ENCODE data around the gene TOM1. TPM values are rescaled to one million over a fixed set of nuclear protein-coding genes. Genes with fewer than 3 reads are reported as not detected.

The TOM1 gene
- polyA plus RNA-seq, 1 of the 3 experiments (the other 2 are of a cell fraction), result 26.9 TPM

GRCh38 chr22:35333220-35333619, 33.5 kb downstream of the TOM1 start:
- no peak overlapping the region for H2AFZ ChIP-seq (ENCODE audit: low read depth)
- no peaks in the 10 kb centered on the region for H3K79me2 ChIP-seq (ENCODE audit: insufficient read depth)
- H3K4me1 ChIP-seq (ENCODE audit: control insufficient read depth in 1 of 2, insufficient read depth in 2 of 2, low read depth in 1 of 2, low read length in 1 of 2), result peaks cover 5 to 22% of the 10 kb centered on the region in 2 experiments; a peak in 2 of 4 replicates
- no peak for DNase-seq
- H3K27ac ChIP-seq (ENCODE audit: low read depth in 2 of 2, low read length in 1 of 2), result no peak overlapping the region
- POLR2A ChIA-PET, result no interaction called here
- H3K4me3 ChIP-seq (ENCODE audit: low read depth in 2 of 2, low read length in 1 of 2), result no peak overlapping the region
- CTCF ChIA-PET, result interaction anchor here (1.9 kb wide), 1 partner anchor 17 kb away, joined by 4 read pairs; no protein-coding TSS in a partner anchor
- peaks cover 14 to 28% of the 10 kb centered on the region in 2 experiments for H3K36me3 ChIP-seq (replicated peaks in 1 of 2; ENCODE audit: control insufficient read depth in 1 of 2, insufficient read depth in 2 of 2, low read length in 1 of 2)
- H3K9ac ChIP-seq, result no peak overlapping the region
- WGBS (ENCODE audit: low lambda C conversion rate), result 100% methylated on average over 6 of the region's 7 CpGs
- no peaks in the 10 kb centered on the region for H3K27me3 ChIP-seq (ENCODE audit: insufficient read depth)
- peaks cover 6% of the 10 kb centered on the region for H3F3A ChIP-seq (replicated peaks; ENCODE audit: insufficient read depth)
- no peaks in the 10 kb centered on the region for H4K20me1 ChIP-seq (ENCODE audit: insufficient read depth)
- no peaks in the 10 kb centered on the region for H3K9me2 ChIP-seq
- TF ChIP-seq GABPA (IDR thresholded peaks at IDR 0.05; ENCODE audit: low read depth) (no peak), CTCF (IDR thresholded peaks at IDR 0.05) (no peak), SMC3 (IDR thresholded peaks at IDR 0.05; ENCODE audit: low read depth, low read length) (no peak), RAD21 (IDR thresholded peaks at IDR 0.05; ENCODE audit: low read length) (no peak)
- TF ChIP-seq, protein P1, sequence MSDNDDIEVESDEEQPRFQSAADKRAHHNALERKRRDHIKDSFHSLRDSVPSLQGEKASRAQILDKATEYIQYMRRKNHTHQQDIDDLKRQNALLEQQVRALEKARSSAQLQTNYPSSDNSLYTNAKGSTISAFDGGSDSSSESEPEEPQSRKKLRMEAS (IDR thresholded peaks at IDR 0.05; ENCODE audit: low read depth), result no peak
- H3K9me3 ChIP-seq, result no peaks in the 10 kb centered on the region
- no peak overlapping the region for H3K4me2 ChIP-seq

DNA sequence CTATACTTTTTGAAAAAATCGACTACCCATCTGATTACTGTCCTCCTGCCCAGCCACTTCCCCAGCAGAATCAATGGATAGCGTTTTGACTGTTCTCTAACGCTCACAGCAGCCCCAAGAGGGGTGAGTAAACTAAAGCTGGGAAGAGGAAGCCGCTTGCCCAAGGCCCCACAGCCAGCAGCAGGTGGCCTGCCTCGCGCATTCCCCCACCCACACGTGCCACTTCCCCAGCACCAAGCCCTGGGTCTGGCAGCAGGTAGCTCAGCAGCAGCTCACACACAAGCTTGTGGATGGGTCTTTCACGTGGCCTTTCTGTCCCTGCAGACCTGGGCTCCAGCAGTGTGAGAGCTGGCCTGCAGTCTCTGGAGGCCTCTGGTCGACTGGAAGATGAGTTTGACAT, 34.3 kb downstream of the TOM1 start:
- POLR2A ChIA-PET, result no interaction called here
- peaks cover 5 to 22% of the 10 kb centered on the region in 2 experiments; a peak in 2 of 4 replicates for H3K4me1 ChIP-seq (ENCODE audit: control insufficient read depth in 1 of 2, insufficient read depth in 2 of 2, low read depth in 1 of 2, low read length in 1 of 2)

More for the DNA sequence above, 34.3 kb downstream of the TOM1 start:
- Histone ChIP-seq H3K9ac (no peak overlapping the region), H3K9me2 (no peaks in the 10 kb centered on the region), H3K36me3 (replicated peaks in 1 of 2; ENCODE audit: control insufficient read depth in 1 of 2, insufficient read depth in 2 of 2, low read length in 1 of 2) (peaks cover 10 to 23% of the 10 kb centered on the region in 2 experiments), H3K4me3 (ENCODE audit: low read depth in 2 of 2, low read length in 1 of 2) (no peak overlapping the region), H3K79me2 (ENCODE audit: insufficient read depth) (no peaks in the 10 kb centered on the region), H3F3A (replicated peaks; ENCODE audit: insufficient read depth) (peaks cover 3% of the 10 kb centered on the region), H3K27me3 (ENCODE audit: insufficient read depth) (no peaks in the 10 kb centered on the region), H2AFZ (ENCODE audit: low read depth) (no peak overlapping the region), H4K20me1 (ENCODE audit: insufficient read depth) (no peaks in the 10 kb centered on the region), H3K27ac (ENCODE audit: low read depth in 2 of 2, low read length in 1 of 2) (0 out of 4 replicates have a peak overlapping the region, but pooled peaks of 1 of the 2 experiments have one; percentile 5), H3K4me2 (no peak overlapping the region), H3K9me3 (no peaks in the 10 kb centered on the region)
- TF ChIP-seq FOSL2 (IDR thresholded peaks at IDR 0.05; ENCODE audit: borderline replicate concordance, low read depth) (no peak), FOXM1 (IDR thresholded peaks at IDR 0.05; ENCODE audit: low read depth) (no peak), POLR2AphosphoS5 (IDR thresholded peaks at IDR 0.05; ENCODE audit: low read depth, low read length) (no peak), JUND (IDR thresholded peaks at IDR 0.05) (no peak), TCF12 (IDR thresholded peaks at IDR 0.05) (no peak), CTCF (IDR thresholded peaks at IDR 0.05) (no peak), CHD2 (IDR thresholded peaks at IDR 0.05; ENCODE audit: low read length, partially characterized antibody) (no peak), PBX3 (IDR thresholded peaks at IDR 0.05) (no peak), RCOR1 (IDR thresholded peaks at IDR 0.05; ENCODE audit: low read length) (no peak)
- TF ChIP-seq, protein P2, sequence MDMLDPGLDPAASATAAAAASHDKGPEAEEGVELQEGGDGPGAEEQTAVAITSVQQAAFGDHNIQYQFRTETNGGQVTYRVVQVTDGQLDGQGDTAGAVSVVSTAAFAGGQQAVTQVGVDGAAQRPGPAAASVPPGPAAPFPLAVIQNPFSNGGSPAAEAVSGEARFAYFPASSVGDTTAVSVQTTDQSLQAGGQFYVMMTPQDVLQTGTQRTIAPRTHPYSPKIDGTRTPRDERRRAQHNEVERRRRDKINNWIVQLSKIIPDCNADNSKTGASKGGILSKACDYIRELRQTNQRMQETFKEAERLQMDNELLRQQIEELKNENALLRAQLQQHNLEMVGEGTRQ (IDR thresholded peaks at IDR 0.05; ENCODE audit: borderline replicate concordance, low read depth, low read length), result no peak
- TF ChIP-seq, protein P1 (IDR thresholded peaks at IDR 0.05; ENCODE audit: low read depth), result no peak
- CTCF ChIA-PET, result interaction anchor here (1.1 to 1.9 kb wide), 2 partner anchors 16 to 97 kb away, joined by 3 to 4 read pairs; no protein-coding TSS in a partner anchor
- no peak for DNase-seq
- WGBS (ENCODE audit: low lambda C conversion rate), result 84% methylated on average over 9 of the region's 9 CpGs

Data from SK-N-SH (cell line).